ENCODE measurements around the gene ZKSCAN2.
A peak's percentile ranks its signal among the peaks of the same experiment; 100 is the strongest.

Gene ZKSCAN2

DNA sequence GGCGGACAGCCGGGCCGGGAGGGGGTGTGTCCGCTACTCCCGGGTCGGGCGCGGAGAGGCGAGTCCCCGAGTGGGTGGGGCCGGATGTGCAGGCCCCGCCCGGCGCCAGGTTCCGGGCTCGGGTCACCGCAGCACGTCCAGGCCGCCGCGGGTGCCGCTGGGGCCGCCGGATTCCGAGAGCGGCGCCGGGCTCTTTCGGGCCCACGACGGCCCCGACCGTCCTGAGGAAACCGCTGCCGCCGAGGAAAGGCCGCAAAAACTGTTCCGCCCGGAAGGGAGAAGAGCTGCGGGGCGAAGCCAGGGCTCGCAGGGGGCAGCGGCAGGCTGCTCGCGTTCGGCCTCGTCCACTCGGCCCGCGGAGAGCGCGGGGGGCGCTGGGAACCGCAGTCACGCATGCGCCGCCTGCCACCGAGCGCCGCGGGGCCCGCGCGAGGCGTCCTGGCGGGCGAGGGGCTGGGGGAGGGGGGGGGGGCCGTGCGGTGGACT lies at the start of gene ZKSCAN2:
ZKSCAN2 (minus strand) TSS at position 376 of the 486 bp plus-strand sequence. CDS start 718 bp downstream, outside the sequence.
- peak within 1 kb of the TSS; percentile 90 for H3K27ac ChIP-seq
- TF ChIP-seq, protein P1, sequence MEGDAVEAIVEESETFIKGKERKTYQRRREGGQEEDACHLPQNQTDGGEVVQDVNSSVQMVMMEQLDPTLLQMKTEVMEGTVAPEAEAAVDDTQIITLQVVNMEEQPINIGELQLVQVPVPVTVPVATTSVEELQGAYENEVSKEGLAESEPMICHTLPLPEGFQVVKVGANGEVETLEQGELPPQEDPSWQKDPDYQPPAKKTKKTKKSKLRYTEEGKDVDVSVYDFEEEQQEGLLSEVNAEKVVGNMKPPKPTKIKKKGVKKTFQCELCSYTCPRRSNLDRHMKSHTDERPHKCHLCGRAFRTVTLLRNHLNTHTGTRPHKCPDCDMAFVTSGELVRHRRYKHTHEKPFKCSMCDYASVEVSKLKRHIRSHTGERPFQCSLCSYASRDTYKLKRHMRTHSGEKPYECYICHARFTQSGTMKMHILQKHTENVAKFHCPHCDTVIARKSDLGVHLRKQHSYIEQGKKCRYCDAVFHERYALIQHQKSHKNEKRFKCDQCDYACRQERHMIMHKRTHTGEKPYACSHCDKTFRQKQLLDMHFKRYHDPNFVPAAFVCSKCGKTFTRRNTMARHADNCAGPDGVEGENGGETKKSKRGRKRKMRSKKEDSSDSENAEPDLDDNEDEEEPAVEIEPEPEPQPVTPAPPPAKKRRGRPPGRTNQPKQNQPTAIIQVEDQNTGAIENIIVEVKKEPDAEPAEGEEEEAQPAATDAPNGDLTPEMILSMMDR (conservative IDR thresholded peaks at IDR 0.05) = no peak

DNA sequence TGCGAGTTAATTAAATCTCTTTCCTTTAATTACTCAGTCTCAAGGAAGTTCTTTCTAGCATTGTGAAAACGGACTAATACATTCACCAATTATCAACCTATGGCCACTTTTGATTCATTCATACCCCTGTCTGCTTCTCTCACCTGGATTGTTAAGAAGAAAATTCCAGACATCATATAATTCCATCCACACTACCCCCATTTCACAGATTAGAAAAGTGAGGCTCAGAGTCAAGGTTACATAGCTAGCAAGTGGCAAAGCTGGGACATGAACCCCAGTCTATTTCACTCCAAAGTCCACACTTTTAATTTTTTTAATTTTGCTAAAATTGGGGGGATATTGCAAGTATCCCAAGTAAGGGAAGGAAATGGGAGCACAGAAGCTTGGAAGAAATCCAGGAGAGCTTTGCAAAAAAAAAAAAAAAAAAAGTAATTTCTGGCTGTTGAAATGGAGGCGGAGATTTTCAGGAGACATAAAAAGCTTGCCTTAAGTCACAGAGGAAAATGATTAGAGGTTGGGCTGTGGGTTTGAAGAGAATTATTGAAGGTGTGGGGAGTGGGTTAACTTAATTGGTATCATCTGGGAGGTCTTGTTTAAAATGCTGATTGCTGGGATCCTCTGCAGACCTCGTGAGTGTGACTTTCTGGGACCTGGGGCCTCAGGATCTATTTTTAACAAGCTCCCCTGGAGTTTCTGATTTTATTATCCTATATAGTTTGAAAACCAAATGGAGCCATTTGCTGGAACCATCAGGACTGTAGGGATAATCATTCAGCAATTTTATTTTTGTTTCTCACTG lies 42.3 kb upstream of the ZKSCAN2 start:
- no peak overlapping the region for H3K27ac ChIP-seq
- TF ChIP-seq, protein P1 (conservative IDR thresholded peaks at IDR 0.05) = no peak

DNA sequence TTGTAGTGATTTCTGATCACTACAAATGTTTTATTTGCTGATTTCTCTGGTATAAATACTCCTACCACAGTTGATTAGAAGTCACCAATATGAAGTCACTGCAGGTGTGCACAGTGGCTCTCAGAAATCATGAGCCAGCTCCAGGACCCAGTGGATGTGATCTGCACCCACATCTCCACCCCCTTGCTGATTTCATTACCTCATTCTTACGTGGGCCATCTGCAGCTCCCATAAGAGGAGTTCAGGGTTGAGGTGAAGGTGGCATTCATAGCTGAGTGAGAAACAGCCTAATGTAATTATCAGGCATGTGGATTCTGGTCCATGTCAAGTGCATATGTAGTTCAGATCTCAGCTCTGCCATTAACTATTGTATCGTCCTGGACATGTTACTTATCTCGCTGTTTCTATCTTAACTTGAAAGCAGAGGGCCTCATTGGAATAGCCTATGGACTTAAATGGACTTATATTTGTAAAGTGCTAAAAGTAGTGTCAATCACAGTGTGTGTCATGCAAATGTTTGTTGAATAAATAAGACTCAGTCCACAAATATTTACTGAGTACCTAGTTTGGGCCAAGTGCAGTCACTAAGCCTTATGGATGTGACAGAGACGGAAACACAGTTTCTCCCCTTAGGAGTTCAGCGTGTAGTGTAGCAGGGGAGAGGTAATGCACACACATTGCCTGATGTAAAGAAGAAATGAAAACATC lies 40.7 kb upstream of the ZKSCAN2 start:
- TF ChIP-seq, protein P1 (conservative IDR thresholded peaks at IDR 0.05) = no peak
- H3K27ac ChIP-seq = no peak overlapping the region

DNA sequence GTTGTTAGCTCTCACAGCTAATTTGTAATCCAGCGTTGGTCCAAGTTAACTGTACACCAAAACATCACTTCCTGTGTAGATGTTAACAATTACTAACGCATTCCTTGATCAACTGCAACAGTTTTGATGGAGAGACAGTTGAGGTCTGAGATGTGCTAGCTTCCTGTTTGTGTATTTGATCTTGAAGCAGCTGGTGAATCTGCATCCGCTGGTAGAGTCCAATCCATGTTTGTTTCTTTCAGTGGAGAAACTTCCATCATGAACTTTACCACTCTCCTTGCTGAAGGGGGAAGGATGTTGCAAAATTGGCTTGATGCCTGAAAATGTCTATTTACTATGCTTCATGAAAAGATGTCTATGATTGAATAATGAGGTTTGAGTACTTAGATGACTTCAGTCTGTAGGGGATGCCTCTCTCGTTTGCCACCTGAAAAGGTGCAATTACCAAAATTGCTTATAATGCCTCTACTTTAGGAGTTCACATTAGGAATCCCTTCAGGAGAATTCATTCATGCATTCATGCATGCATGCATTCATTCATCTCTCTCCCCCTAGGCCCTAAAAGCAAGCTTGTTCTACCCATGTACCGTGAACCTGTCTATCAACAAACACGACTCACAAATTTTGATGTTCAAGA lies 39.6 kb upstream of the ZKSCAN2 start:
- TF ChIP-seq, protein P1 (conservative IDR thresholded peaks at IDR 0.05) = no peak

DNA sequence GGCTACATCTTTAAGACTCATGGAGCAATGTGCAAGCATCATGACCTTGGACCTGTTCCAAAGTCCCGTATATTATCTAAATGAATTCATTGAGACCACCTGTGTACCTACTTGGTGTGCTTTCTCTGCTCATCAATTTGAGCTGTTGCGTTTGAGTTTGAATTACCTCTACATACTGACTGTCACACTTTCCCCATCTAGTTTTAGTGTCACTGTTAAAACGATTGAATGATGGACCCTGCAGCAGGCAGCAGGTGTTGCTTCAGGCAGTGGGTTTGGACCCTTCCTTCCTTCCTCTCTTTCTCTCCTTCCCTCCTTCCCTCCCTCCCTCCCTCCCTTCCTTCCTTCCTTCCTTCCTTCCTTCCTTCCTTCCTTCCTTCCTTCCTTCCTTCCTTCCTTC lies 33.9 kb upstream of the ZKSCAN2 start:
- H3K27ac ChIP-seq = no peak overlapping the region
- TF ChIP-seq, protein P1 (conservative IDR thresholded peaks at IDR 0.05) = no peak

More for the DNA sequence above, 39.6 kb upstream of the ZKSCAN2 start:
- H3K27ac ChIP-seq = no peak overlapping the region

DNA sequence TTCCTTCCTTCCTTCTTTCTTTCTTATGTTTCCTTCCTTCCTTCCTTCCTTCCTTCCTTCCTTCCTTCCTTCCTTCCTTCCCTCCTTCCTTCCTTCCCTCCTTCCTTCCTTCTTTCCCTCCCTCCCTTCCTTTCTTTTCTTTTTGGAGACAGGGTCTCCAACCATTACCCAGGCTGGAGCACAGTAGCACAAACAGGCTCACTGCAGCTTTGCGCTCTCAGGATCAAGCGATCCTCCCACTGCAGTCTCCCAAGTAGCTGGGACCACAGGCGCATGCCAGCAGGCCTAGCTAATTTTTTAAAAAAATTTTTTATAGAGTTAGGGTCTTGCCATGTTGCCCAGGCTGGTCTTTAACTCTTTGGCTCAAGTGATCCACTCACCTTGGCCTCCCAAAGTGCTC lies 31.8 kb upstream of the ZKSCAN2 start:
- no peak overlapping the region for H3K27ac ChIP-seq
- TF ChIP-seq, protein P1 (conservative IDR thresholded peaks at IDR 0.05) = no peak

DNA sequence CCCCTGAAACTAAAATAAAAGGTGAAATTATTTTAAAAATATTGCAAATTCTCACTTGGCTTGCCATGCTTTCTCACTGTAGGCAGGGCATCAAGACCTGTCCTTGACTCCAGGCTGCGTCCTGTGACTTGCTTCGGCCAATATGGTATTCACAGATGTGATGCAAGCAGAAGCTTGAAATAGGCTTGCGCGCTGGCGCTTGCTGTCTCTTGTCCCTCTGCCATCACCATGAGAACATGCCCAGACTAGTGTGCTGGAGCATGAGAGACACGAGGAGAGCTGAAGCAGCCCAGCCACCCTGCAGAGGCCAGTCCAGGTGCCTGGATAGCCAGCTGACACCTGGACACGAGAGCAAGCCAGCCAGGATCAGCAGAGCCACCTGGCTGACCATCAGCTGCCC lies 21.8 kb upstream of the ZKSCAN2 start:
- no peak overlapping the region for H3K27ac ChIP-seq
- TF ChIP-seq, protein P1 (conservative IDR thresholded peaks at IDR 0.05) = no peak

Measured in VCaP (cell line).